ENCODE data around the gene CIT.

DNA sequence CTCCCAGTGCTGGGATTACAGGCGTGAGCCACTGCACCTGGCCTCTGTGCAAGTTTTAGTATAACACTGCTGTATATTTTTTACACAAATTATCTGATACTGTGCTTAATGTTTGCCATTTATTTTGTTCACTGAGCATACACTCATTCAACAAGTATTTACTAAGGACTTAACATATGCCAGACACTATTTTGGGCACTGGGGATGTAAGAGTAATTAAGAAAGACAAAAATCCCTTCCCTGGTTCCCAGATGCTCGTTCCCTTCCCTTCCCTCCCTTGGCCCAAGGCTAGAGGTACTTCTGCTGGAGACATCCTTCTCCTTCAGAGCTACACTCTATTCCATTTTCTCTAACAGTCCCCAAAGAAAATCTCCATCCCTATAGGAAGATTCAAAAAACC, 12.5 kb downstream of the CIT start:
- TF ChIP-seq, protein P1, sequence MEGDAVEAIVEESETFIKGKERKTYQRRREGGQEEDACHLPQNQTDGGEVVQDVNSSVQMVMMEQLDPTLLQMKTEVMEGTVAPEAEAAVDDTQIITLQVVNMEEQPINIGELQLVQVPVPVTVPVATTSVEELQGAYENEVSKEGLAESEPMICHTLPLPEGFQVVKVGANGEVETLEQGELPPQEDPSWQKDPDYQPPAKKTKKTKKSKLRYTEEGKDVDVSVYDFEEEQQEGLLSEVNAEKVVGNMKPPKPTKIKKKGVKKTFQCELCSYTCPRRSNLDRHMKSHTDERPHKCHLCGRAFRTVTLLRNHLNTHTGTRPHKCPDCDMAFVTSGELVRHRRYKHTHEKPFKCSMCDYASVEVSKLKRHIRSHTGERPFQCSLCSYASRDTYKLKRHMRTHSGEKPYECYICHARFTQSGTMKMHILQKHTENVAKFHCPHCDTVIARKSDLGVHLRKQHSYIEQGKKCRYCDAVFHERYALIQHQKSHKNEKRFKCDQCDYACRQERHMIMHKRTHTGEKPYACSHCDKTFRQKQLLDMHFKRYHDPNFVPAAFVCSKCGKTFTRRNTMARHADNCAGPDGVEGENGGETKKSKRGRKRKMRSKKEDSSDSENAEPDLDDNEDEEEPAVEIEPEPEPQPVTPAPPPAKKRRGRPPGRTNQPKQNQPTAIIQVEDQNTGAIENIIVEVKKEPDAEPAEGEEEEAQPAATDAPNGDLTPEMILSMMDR (IDR thresholded peaks at IDR 0.05): no peak
- no peak for TF ChIP-seq POLR2A (IDR thresholded peaks at IDR 0.05)

All from vagina (tissue), 2 donors.